Measurements from ENCODE around the gene KCNQ1. TPM values are rescaled to one million over a fixed set of nuclear protein-coding genes. Genes with fewer than 3 reads are reported as not detected.

Gene KCNQ1
- total RNA-seq, 3 donors from 2014 or later (not counting 1 experiment from before 2014, with no cell fraction given) = 1.9 to 7.8 (median 3.3) TPM

- WGBS (ENCODE audit: insufficient coverage) = 94% methylated on average over 6 of the region's 6 CpGs
- H3K4me3 ChIP-seq (ENCODE audit: low read length) = no peak overlapping the region
- Mint-ChIP-seq H3K27me3 (ENCODE audit: low read depth in 2 of 2) (no peaks in the 10 kb centered on the region), H3K4me3 (no peak overlapping the region), H3K27ac (no peak overlapping the region), H3K9me3 (no peaks in the 10 kb centered on the region), H3K36me3 (no peaks in the 10 kb centered on the region), H3K4me1 (peaks cover 0 to 10% of the 10 kb centered on the region in 2 donors)
- no peaks in the 10 kb centered on the region for H3K27me3 ChIP-seq (ENCODE audit: control insufficient read depth, insufficient read depth, low read length)
- TF ChIP-seq, protein P1, sequence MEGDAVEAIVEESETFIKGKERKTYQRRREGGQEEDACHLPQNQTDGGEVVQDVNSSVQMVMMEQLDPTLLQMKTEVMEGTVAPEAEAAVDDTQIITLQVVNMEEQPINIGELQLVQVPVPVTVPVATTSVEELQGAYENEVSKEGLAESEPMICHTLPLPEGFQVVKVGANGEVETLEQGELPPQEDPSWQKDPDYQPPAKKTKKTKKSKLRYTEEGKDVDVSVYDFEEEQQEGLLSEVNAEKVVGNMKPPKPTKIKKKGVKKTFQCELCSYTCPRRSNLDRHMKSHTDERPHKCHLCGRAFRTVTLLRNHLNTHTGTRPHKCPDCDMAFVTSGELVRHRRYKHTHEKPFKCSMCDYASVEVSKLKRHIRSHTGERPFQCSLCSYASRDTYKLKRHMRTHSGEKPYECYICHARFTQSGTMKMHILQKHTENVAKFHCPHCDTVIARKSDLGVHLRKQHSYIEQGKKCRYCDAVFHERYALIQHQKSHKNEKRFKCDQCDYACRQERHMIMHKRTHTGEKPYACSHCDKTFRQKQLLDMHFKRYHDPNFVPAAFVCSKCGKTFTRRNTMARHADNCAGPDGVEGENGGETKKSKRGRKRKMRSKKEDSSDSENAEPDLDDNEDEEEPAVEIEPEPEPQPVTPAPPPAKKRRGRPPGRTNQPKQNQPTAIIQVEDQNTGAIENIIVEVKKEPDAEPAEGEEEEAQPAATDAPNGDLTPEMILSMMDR (IDR thresholded peaks at IDR 0.05) = no peak
- no peaks in the 10 kb centered on the region for H3K4me1 ChIP-seq (ENCODE audit: control insufficient read depth, insufficient read depth, low read length)
- H3K9me3 ChIP-seq (ENCODE audit: control insufficient read depth, insufficient read depth, low read length) = no peaks in the 10 kb centered on the region
- ATAC-seq (no peak), DNase-seq (no peak)
- no peak overlapping the region for H3K27ac ChIP-seq (ENCODE audit: low read length)
- no peaks in the 10 kb centered on the region for H3K36me3 ChIP-seq (ENCODE audit: control insufficient read depth, insufficient read depth, low read length)
- intact Hi-C loops (cut with micrococcal nuclease) = no loop called here
Measured at GRCh38 chr11:2666401-2666741, 221.6 kb downstream of the KCNQ1 start.

- Mint-ChIP-seq H3K27me3 (ENCODE audit: low read depth in 2 of 2) (no peaks in the 10 kb centered on the region), H3K4me1 (peaks cover 0 to 10% of the 10 kb centered on the region in 2 donors), H3K36me3 (no peaks in the 10 kb centered on the region), H3K4me3 (no peak overlapping the region), H3K27ac (no peak overlapping the region), H3K9me3 (no peaks in the 10 kb centered on the region)
- ATAC-seq = no peak
- H3K27ac ChIP-seq (ENCODE audit: low read length) = no peak overlapping the region
- H3K36me3 ChIP-seq (ENCODE audit: control insufficient read depth, insufficient read depth, low read length) = no peaks in the 10 kb centered on the region
- no peak overlapping the region for H3K4me3 ChIP-seq (ENCODE audit: low read length)
- no peaks in the 10 kb centered on the region for H3K27me3 ChIP-seq (ENCODE audit: control insufficient read depth, insufficient read depth, low read length)
- TF ChIP-seq, protein P1 (IDR thresholded peaks at IDR 0.05) = no peak
- 74% methylated on average over 15 of the region's 15 CpGs for WGBS (ENCODE audit: insufficient coverage)
- H3K9me3 ChIP-seq (ENCODE audit: control insufficient read depth, insufficient read depth, low read length) = no peaks in the 10 kb centered on the region
- no peaks in the 10 kb centered on the region for H3K4me1 ChIP-seq (ENCODE audit: control insufficient read depth, insufficient read depth, low read length)
- intact Hi-C loops (cut with micrococcal nuclease) = no loop called here
- DNase-seq = no peak
Measured at GRCh38 chr11:2666828-2667570, 222.2 kb downstream of the KCNQ1 start.

DNA sequence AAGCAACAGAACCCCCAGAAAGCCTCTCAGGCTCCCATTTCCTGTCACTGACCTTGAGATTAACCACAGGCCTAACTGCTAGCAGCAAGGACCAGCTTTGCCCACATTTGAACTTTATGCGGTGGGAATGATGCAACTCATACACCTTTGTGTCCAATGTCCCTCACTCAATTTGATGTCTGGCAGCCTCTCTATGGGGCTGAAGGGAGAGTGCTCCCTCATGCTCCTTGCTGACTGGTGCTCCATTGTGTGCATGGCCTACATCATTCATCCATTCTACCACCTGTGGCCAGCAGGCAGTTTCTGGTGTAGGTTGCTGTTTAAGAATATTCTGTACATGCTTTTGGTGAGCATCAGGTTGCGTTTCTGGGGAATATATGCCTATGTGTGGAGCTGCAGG is 223.1 kb downstream of the KCNQ1 start:
- no peaks in the 10 kb centered on the region for H3K36me3 ChIP-seq (ENCODE audit: control insufficient read depth, insufficient read depth, low read length)
- no peak overlapping the region for H3K4me3 ChIP-seq (ENCODE audit: low read length)
- intact Hi-C loops (cut with micrococcal nuclease) = no loop called here
- no peaks in the 10 kb centered on the region for H3K36me3 Mint-ChIP-seq
- H3K4me3 Mint-ChIP-seq = no peak overlapping the region
- H3K4me1 Mint-ChIP-seq = peaks cover 0 to 10% of the 10 kb centered on the region in 2 donors
- DNase-seq (no peak), ATAC-seq (no peak)
- no peaks in the 10 kb centered on the region for H3K27me3 Mint-ChIP-seq (ENCODE audit: low read depth in 2 of 2)
- no peaks in the 10 kb centered on the region for H3K9me3 Mint-ChIP-seq
- no peaks in the 10 kb centered on the region for H3K27me3 ChIP-seq (ENCODE audit: control insufficient read depth, insufficient read depth, low read length)
- no peak overlapping the region for H3K27ac ChIP-seq (ENCODE audit: low read length)
- TF ChIP-seq, protein P1 (IDR thresholded peaks at IDR 0.05) = no peak
- H3K27ac Mint-ChIP-seq = no peak overlapping the region
- WGBS (ENCODE audit: insufficient coverage) = 86% methylated on average over 2 of the region's 2 CpGs
- H3K9me3 ChIP-seq (ENCODE audit: control insufficient read depth, insufficient read depth, low read length) = no peaks in the 10 kb centered on the region
- no peaks in the 10 kb centered on the region for H3K4me1 ChIP-seq (ENCODE audit: control insufficient read depth, insufficient read depth, low read length)

GRCh38 chr11:2668876-2669275 is 224.1 kb downstream of the KCNQ1 start:
- no peak overlapping the region for H3K4me3 ChIP-seq (ENCODE audit: low read length)
- no peak overlapping the region for H3K27ac Mint-ChIP-seq
- H3K4me3 Mint-ChIP-seq = no peak overlapping the region
- no peaks in the 10 kb centered on the region for H3K36me3 Mint-ChIP-seq
- H3K27me3 ChIP-seq (ENCODE audit: control insufficient read depth, insufficient read depth, low read length) = no peaks in the 10 kb centered on the region
- DNase-seq (no peak), ATAC-seq (no peak)
- 93% methylated on average over 5 of the region's 5 CpGs for WGBS (ENCODE audit: insufficient coverage)
- H3K9me3 ChIP-seq (ENCODE audit: control insufficient read depth, insufficient read depth, low read length) = no peaks in the 10 kb centered on the region
- no peaks in the 10 kb centered on the region for H3K36me3 ChIP-seq (ENCODE audit: control insufficient read depth, insufficient read depth, low read length)
- H3K4me1 Mint-ChIP-seq = peaks cover 0 to 10% of the 10 kb centered on the region in 2 donors
- no peaks in the 10 kb centered on the region for H3K9me3 Mint-ChIP-seq
- TF ChIP-seq, protein P1 (IDR thresholded peaks at IDR 0.05) = no peak
- H3K27me3 Mint-ChIP-seq (ENCODE audit: low read depth in 2 of 2) = no peaks in the 10 kb centered on the region
- intact Hi-C loops (cut with micrococcal nuclease) = no loop called here
- H3K4me1 ChIP-seq (ENCODE audit: control insufficient read depth, insufficient read depth, low read length) = no peaks in the 10 kb centered on the region
- no peak overlapping the region for H3K27ac ChIP-seq (ENCODE audit: low read length)
